Measurements from ENCODE around the gene INSYN2B.

The INSYN2B gene

DNA sequence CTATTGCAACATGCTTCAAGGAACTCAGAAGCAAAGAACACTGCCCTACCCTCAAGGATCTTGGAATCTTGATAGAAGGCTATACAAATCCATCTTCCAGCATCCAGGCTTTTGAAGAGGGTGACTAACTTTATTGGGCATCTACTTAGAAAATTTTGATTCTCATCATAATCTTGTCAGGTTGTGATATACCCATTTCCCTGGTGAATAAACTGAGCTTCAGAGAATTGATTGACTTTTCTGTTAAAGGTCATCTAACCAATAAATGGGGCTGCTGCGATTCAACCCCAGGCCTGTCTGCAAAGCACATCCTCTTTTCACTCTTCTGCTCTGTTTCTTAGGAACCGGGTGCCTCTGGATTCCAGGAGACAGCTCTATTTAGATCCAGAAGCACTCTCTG lies 19.9 kb upstream of the INSYN2B start:
- no peaks in the 10 kb centered on the region for H3K9me3 ChIP-seq (ENCODE audit: insufficient read depth, low read length)
- no peaks in the 10 kb centered on the region for H3K27me3 ChIP-seq (ENCODE audit: low read length)
- H3K4me2 ChIP-seq (ENCODE audit: low read depth, low read length, poor library complexity, severe bottlenecking), result no peak overlapping the region
- H2AFZ ChIP-seq (ENCODE audit: low read depth, low read length, severe bottlenecking), result no peak overlapping the region
- no peaks in the 10 kb centered on the region for H3K79me2 ChIP-seq (ENCODE audit: insufficient read depth, low read length)
- peaks cover 10% of the 10 kb centered on the region; the same call in 1 of the 2 replicates for H3K36me3 ChIP-seq (ENCODE audit: low read length)
- H3K9ac ChIP-seq (ENCODE audit: low read length), result no peak overlapping the region
- no peaks in the 10 kb centered on the region for H3F3A ChIP-seq (ENCODE audit: insufficient read depth)
- no peak overlapping the region for H3K27ac ChIP-seq (ENCODE audit: low read depth, low read length)
- H3K4me3 ChIP-seq (ENCODE audit: insufficient read depth, low read length, poor library complexity, severe bottlenecking), result no peak overlapping the region
- H4K20me1 ChIP-seq (ENCODE audit: low read depth, low read length), result no peaks in the 10 kb centered on the region
- H3K9me2 ChIP-seq (replicated peaks; ENCODE audit: insufficient read depth, low read length), result no peaks in the 10 kb centered on the region
- TF ChIP-seq CTCF (IDR thresholded peaks at IDR 0.05; ENCODE audit: insufficient read depth, low read length, poor library complexity, severe bottlenecking) (no peak), EZH2phosphoT487 (conservative IDR thresholded peaks at IDR 0.05; ENCODE audit: low read length) (no peak)

DNA sequence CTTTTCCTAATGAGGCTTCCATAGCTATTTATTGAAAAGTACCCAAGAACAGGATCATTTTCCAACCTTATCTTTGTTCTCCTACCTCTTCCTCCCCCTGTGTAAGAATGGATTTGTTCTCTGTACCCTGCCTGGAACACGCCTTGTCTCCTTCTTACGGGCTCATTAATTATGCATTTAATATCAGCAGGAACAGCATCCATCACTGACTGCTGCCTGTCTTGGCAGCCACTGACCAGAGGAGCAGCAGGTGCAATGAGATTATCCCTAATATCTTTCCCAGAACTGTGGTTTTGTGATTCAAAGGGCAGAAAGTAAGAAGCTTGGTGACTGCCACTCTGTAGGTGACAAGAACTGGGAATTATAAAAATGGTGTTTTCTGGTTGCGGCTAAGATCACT lies 19.3 kb upstream of the INSYN2B start:
- no peaks in the 10 kb centered on the region for H3K9me3 ChIP-seq (ENCODE audit: insufficient read depth, low read length)
- H3K27me3 ChIP-seq (ENCODE audit: low read length), result no peaks in the 10 kb centered on the region
- no peak overlapping the region for H2AFZ ChIP-seq (ENCODE audit: low read depth, low read length, severe bottlenecking)
- no peak overlapping the region for H3K9ac ChIP-seq (ENCODE audit: low read length)
- no peak overlapping the region for H3K4me3 ChIP-seq (ENCODE audit: insufficient read depth, low read length, poor library complexity, severe bottlenecking)
- H3K79me2 ChIP-seq (ENCODE audit: insufficient read depth, low read length), result no peaks in the 10 kb centered on the region
- no peaks in the 10 kb centered on the region for H4K20me1 ChIP-seq (ENCODE audit: low read depth, low read length)
- H3K9me2 ChIP-seq (replicated peaks; ENCODE audit: insufficient read depth, low read length), result no peaks in the 10 kb centered on the region
- no peak for TF ChIP-seq EZH2phosphoT487 (conservative IDR thresholded peaks at IDR 0.05; ENCODE audit: low read length)
- TF ChIP-seq CTCF (IDR thresholded peaks at IDR 0.05; ENCODE audit: insufficient read depth, low read length, poor library complexity, severe bottlenecking), result no peak
- H3K27ac ChIP-seq (ENCODE audit: low read depth, low read length), result no peak overlapping the region
- no peak overlapping the region for H3K4me2 ChIP-seq (ENCODE audit: low read depth, low read length, poor library complexity, severe bottlenecking)
- H3F3A ChIP-seq (ENCODE audit: insufficient read depth), result no peaks in the 10 kb centered on the region
- H3K36me3 ChIP-seq (ENCODE audit: low read length), result peaks cover 10% of the 10 kb centered on the region; the same call in 1 of the 2 replicates

- Histone ChIP-seq H3K9me2 (replicated peaks; ENCODE audit: insufficient read depth, low read length) (no peaks in the 10 kb centered on the region), H3K27ac (ENCODE audit: low read depth, low read length) (no peak overlapping the region), H3K79me2 (ENCODE audit: insufficient read depth, low read length) (no peaks in the 10 kb centered on the region), H3K27me3 (ENCODE audit: low read length) (no peaks in the 10 kb centered on the region), H3K9me3 (ENCODE audit: insufficient read depth, low read length) (no peaks in the 10 kb centered on the region), H3K4me2 (ENCODE audit: low read depth, low read length, poor library complexity, severe bottlenecking) (no peak overlapping the region), H3F3A (ENCODE audit: insufficient read depth) (no peaks in the 10 kb centered on the region), H3K9ac (ENCODE audit: low read length) (no peak overlapping the region), H4K20me1 (ENCODE audit: low read depth, low read length) (no peaks in the 10 kb centered on the region), H2AFZ (ENCODE audit: low read depth, low read length, severe bottlenecking) (no peak overlapping the region), H3K4me3 (ENCODE audit: insufficient read depth, low read length, poor library complexity, severe bottlenecking) (no peak overlapping the region), H3K36me3 (ENCODE audit: low read length) (peaks cover 12% of the 10 kb centered on the region; the same call in 1 of the 2 replicates)
- TF ChIP-seq EZH2phosphoT487 (conservative IDR thresholded peaks at IDR 0.05; ENCODE audit: low read length) (no peak), CTCF (IDR thresholded peaks at IDR 0.05; ENCODE audit: insufficient read depth, low read length, poor library complexity, severe bottlenecking) (no peak)
Measured at GRCh38 chr5:169997798-169998197, 17.5 kb upstream of the INSYN2B start.

GRCh38 chr5:169993485-169993790 lies 13.1 kb upstream of the INSYN2B start:
- Histone ChIP-seq H3K4me3 (ENCODE audit: insufficient read depth, low read length, poor library complexity, severe bottlenecking) (no peak overlapping the region), H3K9me3 (ENCODE audit: insufficient read depth, low read length) (no peaks in the 10 kb centered on the region), H3K9ac (ENCODE audit: low read length) (no peak overlapping the region), H3F3A (ENCODE audit: insufficient read depth) (no peaks in the 10 kb centered on the region), H3K27ac (ENCODE audit: low read depth, low read length) (no peak overlapping the region), H2AFZ (ENCODE audit: low read depth, low read length, severe bottlenecking) (no peak overlapping the region), H3K4me2 (ENCODE audit: low read depth, low read length, poor library complexity, severe bottlenecking) (no peak overlapping the region), H3K27me3 (ENCODE audit: low read length) (no peaks in the 10 kb centered on the region), H4K20me1 (ENCODE audit: low read depth, low read length) (no peaks in the 10 kb centered on the region), H3K36me3 (ENCODE audit: low read length) (peaks cover 4% of the 10 kb centered on the region; the same call in 1 of the 2 replicates), H3K79me2 (ENCODE audit: insufficient read depth, low read length) (no peaks in the 10 kb centered on the region), H3K9me2 (replicated peaks; ENCODE audit: insufficient read depth, low read length) (no peaks in the 10 kb centered on the region)
- TF ChIP-seq CTCF (IDR thresholded peaks at IDR 0.05; ENCODE audit: insufficient read depth, low read length, poor library complexity, severe bottlenecking), result no peak
- no peak for TF ChIP-seq EZH2phosphoT487 (conservative IDR thresholded peaks at IDR 0.05; ENCODE audit: low read length)
